ENCODE results near the gene MPG.
A peak's percentile ranks its signal among the peaks of the same experiment; 100 is the strongest.

The MPG gene

DNA sequence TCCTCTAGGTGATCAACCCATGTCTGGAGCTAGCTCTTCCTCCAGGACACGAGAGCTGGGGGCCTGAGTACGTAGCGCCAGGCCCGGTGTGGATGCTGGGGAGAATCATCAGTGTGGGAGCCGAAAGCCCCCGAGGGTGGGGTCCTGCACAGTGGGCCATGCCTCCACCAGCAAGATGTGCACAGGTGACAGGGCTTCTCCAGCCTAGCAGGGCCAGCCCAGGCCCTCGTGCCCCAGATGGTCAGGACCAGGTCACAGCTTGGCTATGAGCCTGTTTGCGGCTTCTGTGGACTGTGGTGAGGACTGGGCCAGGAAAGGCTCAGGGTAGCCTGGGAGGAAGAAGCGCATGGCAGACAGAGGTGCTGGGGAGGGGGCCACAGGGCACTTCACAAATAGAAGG lies 7.8 kb downstream of the MPG start:
- DNase-seq, result no peak

DNA sequence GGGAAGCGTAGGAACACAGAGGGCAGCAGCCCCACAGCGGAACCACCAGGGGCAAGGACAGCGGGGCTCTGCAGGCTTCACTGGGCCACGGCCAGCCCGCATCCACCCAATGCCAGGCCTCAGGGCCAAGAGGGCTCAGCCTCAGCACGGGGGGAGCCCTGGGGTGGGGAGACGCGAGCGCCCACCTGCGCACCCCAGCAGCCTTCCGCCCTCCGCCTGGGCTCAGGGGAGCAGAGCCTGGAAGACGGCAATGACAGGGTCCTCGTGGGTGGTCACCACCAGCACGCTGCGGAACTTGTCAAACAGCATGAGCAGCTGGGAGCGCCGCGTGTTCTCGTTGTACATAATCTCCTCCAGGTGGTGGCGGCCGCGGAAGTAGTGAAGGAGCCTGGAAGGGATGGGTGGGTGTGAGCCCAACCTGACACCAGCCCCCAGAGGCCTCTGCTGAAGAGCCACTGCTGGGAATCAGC lies 8.5 kb downstream of the MPG start:
- DNase-seq, result no peak

DNA sequence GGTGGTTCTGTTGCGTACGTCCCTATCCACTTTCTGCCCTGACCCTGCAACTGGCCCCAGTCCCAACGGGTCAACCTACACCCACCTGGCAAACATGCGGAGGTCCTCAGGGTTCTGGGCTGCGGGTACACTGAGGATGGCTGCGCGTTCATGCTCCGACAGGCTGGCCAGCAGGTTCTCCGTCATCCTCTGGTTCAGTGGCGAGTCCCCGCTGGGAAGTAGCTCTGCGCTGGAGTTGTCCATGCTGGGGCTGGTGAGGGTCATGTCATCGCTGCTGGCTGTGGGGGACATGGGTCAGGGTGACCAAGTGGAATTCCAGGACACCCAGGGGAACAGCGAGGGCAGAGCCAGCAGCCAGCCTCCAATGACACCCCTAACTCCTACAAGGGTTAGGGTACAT lies 10.6 kb downstream of the MPG start:
- DNase-seq, result no peak

DNA sequence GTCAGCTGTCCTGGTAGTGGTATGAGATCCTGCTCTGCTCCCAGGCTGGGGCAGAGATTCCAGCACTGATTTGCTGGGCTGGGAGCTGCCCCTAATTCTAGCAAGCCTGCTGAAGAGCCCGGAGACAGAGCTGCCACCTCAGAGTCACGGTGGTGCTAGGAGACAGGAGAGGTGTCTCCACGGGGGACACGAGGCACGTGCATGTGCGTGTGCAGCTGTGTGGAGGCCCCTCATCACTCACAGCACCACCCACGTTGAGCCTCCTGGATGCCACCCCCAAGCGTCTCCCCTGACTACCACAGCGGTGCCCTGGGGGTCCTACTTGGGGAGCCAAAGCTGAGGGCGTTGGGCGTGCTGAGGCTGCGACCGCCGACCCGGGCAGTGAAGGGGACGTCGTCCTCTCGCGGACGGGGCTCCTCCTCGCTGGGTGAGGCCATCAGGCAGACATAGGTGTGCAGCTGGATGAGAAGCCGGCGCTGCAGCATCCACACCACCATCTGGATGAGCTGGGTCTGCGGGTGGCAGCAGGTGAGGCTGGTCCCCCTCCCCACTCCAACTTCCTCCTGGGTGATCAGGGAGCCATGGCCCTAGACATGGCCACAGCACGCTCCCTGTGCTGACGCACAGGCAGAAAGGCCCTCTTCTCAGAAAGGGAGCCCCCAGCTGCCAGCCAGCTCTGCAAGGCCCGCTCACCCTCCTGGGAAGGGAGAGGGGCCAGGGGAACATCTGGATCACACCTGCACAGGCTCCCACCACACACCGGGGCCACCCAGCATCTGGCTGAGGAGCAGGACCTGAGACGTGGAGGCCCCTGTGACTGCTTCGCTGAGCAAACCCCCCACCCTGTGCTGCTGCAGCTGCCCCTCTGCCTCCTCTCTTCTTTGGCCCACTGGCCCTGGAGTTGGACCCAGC lies 11.6 kb downstream of the MPG start:
- DNase-seq, result no peak

- DNase-seq, result no peak
Measured at GRCh38 chr16:91484-91883, 13.5 kb downstream of the MPG start.

GRCh38 chr16:92431-93339 lies 14.7 kb downstream of the MPG start:
- no peak for DNase-seq

- DNase-seq, result no peak
Measured at GRCh38 chr16:94918-95265, 16.9 kb downstream of the MPG start.

- DNase-seq, result peak; percentile 79
Measured at GRCh38 chr16:96935-97381, 18.9 kb downstream of the MPG start.

DNA sequence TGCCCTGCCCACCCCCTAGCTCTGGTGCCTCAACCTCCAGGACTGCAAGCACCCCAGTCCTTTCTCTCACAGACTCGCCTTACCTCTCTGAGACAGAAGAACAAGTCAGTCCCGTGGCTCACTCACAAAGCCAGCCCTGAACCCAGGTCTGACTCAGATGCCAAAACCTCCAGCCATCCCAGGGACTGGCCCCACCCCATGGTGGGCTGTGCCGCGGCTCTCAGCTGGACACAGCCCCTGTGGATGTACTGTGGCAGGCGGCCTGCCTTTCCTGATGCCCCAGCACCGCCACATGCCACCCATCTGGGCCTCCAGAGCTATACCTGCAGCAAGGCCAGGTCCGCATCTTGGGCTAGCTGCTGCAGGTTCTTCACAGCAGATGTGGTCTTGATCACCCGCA lies 19.8 kb downstream of the MPG start:
- no peak for DNase-seq

DNA sequence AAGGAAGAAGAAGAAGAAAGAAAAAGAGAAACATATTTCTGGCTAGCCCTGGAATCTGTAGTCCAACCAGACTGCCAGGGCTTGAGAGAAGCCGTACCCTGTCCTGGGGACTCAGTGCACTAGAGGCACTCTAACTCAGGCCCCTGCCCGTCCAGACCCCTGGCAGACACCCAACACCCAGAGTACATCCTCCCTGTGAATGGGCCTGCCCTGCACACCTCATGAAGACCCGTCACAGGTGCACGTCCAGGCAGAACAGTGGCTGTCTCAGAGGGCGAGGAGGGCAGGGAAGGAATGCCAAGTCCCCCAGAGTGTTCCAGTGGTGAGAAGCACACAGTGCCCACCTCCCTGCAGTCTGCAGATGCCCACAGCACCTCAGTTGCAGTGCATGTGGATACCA lies 23.0 kb downstream of the MPG start:
- no peak for DNase-seq

DNA sequence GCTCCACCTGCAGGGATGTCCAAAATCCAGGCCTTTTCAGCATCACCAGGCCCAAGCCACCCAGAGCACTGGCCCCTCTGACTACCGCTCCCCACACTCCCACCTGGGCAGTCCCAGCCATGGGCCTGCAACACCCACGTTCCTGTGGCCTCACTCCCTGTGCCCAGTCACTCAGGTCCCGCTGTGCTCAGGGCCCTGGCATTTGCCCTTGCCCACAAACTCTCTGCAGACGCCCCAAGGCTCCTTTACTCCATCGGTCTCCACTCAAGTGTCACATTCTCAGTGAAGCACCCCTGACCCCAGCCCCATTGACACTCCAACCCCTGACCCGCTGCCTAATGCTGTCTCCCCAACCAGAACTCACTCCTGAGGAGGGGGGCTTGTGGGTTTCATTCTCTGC lies 23.6 kb downstream of the MPG start:
- DNase-seq, result no peak

DNA sequence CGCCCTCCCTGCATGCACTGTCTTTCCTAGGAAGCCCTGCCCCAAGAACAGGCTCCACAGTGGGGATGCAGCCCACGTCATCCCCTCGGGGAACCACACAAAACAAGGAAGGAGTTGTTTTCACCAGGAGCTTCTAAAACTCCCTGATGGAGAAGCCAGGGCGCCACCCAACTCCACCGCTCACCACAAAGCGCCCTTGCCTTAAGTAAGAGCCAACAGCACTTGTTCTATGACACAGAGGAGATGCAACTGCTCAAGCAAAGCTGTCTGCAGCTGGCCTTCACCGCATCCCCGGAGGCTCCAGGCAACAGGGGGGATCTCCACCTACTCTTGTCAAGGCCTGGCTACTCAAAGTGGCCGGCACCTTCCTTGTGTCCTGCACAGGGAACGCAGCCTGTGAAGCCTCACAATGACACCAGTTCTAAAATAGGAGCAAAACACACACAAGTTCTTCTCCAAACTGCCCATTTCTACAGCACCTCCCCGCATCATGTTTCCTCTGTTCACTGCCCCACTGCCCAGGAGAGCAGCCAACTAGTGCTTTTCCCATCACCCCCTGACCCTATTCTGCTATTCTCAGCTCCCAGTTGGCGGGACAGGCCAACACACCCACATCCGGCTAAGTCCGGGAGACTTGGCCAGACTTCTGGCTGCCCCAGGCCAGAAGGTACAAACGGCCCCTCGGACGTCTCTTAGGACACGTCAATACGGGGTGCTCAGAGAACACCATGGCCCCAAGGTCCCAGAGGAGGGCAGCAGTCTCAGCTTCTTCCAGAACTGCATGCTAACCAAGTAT lies 24.2 kb downstream of the MPG start:
- no peak for DNase-seq

DNA sequence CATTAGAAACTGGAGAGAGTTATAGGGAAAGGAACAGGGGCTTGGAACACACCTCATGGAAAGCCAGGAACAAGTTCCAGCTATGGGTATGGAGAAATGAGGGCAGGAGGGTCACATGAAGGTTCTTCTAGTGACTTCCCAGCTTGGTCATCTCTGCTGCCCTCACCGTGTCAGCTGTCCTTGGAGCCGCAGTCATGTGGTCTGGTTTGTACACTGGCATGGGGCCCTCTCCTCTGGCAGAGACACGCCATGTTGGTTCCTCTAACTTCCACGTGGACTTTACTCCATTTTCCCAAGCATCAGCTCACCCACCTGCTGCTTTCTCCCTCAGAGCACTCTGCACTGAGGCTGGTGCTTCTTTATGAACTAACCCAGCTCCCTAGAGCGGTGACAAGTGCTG lies 26.3 kb downstream of the MPG start:
- DNase-seq, result no peak

- DNase-seq, result no peak
Measured at GRCh38 chr16:104928-105327, 26.9 kb downstream of the MPG start.

DNA sequence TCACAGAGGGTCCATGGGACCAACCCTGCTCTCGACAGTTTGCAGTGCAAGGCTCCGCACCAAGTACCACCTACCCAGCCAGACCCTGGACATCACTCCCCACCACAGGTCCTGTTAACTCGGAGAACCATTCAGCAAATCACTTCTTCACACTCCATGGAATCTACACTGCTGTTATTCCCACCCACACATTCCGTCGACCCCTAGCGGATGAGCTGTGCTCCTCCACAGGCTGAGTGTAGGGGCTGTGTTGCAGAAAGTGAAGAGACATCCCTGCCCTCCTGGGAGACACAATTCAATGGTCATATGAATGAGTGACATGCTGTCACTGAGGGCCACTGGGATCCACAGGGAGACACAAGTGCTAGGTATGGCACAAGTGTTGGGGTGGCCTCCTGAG lies 27.5 kb downstream of the MPG start:
- no peak for DNase-seq

GRCh38 chr16:106623-107324 lies 28.7 kb downstream of the MPG start:
- DNase-seq, result peak; percentile 28

DNA sequence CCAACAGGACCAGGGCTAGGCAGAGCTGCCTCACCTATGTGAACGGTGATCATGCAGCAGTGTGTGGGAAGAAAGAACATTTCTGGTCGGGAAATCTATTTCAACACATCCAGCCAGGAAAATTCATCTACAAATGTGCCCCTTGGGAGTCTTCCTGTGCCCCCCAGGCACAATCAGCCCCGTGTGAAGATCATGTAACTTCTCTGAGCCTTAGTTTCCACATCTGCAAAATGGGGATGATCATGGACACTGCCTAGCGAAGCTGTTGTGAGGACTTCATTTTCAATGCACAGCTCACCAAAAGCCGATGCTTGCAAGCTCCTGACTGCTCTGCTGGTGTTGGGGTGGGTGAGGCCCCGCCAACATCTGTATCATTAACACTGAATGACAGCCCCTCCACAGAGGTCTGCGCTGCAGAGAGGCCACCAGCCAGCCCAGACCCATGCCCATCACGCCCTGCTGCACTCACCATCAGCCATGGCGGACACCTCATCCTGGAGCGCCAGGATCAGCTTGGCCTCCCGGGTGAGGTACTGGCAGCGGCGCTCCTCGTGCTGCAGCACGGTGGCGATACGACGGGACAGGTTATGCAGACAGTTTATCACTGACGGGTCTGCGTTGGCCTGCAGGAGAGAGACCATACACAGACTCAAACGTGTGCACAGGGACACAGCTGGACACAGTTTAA lies 34.3 kb downstream of the MPG start:
- DNase-seq, result no peak

GRCh38 chr16:114327-114726 lies 36.3 kb downstream of the MPG start:
- DNase-seq, result no peak

GRCh38 chr16:116015-116414 lies 38.0 kb downstream of the MPG start:
- DNase-seq, result no peak

DNA sequence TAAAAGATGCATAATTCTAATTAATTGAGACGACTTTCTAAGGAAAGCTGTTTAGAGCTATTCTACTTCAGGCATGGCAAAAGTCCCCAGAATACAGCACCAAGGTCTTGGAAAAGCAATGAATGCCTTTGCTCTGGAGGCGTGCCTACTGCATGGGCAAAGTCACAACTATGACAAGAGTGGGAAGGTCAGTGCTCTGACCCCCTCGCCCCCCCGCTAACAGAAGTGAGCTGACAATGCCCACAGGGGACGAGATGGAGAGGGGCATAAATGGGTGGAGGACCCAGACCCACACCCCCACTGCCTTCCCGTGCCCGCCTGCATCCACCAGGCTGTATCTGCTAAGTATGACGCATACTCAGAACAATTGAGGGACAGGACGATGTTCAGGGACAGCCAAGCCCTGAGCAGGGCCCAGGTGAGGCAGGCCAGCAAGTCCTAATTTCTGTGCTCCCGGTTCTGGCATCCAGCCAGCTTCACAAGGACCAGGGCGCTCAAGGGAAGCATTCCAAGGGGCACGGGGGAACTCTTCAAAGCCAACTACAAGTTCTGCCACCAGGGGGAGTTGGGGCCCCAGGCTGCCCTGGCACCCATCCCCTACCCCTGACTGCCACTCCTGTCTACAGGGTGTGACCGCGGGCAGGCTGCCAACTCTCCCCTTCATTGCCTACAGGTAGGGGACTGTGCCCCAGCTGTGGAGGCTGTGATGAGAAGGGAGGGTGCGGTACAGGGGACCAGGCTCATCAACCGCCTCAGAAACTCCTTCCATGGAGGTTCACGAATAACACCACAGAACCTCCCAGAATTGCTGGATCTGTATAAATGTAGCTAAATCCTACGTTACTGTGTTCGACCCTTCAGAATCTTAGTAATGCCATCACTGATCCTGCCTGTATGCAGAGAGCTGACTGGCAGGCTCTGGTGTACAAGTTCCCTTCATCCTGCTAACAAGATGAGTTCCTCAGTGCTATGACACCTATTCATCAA lies 39.6 kb downstream of the MPG start:
- peak; percentile 28 for DNase-seq
